HuH-7.5 (cell line): ENCODE data around the gene ADIPOQ.
"Not testable (repeated sequence)": the region's sequence is repeated elsewhere in the genome, so short reads cannot be mapped to it uniquely, and the experiment has no call there.

ENCODE experiments used
- DNase-seq: peaks from one replicate; pipeline ENCODE4 v3.0.0; 2011; ENCODE audit warnings: low spot score

The ADIPOQ gene

DNA sequence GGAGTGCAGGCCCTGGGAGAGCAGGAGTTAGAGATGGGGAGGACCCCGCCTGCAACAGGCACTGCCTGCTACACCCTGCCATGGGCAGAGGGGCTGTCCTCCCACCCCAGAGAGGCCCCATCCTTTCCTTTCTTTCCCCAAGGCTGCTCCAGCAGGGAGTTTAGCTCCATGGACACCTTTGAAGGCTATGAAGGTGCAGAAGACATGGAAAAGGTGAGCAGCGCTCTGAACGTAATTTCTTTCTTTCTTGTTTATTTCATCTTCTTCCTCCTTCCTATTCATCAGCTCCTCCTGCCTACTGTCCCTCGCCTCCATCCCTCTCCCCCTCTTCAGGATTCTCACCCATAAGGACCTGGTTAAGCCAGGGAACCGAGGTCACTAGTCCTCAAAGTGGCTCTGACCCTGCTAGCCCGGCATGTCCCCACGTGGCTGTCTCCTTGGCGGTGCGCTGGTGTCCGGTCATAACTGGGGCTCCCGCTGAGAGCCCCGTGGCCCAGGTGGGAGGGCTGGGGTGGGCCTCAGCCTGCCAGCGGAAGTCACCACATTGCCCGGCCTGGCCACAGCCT, 16.0 kb upstream of the ADIPOQ start:
- DNase-seq = no peak

DNA sequence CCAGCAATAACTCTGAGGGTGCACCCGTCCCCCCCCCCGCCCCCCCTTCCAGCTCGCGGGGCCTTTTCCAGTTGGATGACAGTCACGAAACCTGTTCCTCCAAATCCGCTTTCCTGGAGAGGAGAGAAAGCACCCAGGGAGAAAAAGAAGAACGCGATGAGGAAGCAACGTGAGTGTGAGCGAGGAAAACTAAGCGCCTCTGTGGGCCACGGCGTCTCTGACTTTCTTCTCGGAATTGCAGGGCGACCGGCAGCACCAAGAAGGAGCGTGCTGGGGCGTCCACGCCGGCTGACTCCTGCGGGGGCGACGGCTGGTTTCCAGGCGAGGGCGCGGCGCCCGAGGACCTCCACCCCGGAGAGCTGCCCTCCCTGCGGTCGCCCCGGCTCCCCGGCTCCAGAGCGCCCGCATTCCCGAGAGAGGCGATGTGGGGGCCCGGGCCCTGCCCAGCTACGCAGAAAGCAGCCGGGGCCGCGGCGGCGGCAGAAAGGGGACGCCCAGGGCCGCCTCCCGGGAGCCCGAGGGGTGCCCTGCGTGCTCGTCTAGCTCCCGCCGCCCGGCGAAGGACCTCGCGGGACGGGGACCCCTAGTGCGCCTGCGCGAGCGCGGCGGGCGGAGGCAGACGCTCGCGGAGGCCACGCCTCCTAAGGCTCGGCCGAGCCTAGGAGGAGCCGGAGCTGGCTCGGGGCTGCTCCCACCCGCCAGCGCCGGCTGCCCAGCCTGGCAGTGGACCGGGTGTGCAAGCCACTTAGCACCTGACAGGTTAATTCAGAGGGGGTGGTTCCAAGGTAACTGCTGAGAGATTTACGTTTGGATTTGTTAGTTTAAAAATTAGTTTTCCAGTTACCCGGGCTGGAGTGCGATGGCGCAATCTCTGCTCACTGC, 15.3 kb upstream of the ADIPOQ start:
- DNase-seq = peak; percentile 95

DNA sequence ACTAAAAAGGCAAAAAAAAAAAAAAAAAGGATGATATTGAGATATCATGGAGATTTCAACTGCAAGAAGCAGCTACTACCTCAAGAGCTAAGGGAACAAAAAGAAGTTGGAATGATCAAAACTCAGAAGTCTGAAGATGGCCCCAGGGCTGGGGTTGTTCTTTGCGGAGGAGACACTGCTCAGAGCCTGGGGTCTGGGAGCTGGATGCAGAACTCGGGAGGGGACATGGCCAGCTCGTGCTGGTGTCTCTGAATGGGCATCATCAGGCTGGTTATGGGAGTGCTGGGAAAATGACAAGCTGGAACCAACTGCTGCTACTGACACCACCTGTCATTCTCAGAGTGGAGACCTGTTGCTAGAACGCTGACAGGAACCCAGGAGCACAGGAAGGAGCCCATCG, 14.2 kb upstream of the ADIPOQ start:
- DNase-seq = no peak

DNA sequence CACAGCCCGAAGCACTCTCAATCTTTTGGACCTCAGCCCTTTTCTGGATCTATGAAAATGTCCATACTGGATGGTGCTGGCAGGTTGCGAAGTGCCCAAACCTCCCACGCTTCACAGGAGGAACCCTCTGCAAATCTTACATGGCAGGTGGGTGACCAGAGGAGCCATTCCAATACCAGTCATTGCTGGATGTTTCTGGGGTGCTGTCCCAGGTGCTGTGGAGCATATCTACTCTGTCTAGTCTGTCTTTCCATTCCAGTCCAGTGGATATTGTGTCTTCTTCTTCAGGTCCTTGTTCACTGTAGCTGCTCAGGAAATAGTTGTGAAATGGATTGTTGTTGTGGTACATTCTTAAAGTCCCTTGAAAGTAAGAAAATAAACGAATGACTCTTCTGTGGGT, 10.7 kb upstream of the ADIPOQ start:
- no peak for DNase-seq

DNA sequence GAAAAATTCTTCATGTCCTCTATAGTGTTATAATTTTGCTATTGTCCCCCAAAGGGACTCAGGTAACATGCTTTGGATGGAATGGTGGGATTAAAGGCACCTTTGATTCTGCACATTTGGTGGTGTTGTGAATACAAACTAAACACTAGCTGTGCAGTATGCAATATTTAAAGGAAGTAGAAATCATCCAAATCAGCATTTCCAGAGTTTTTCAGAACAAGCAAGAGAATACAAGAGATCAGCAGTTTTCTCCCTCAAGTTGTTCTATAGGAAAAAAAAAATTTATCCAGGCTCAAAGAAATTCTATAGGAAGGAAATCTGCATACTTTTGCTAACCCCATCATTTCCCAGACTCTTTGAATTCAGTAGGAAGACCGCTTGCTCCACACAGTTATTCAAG, 10.2 kb upstream of the ADIPOQ start:
- no peak for DNase-seq

DNA sequence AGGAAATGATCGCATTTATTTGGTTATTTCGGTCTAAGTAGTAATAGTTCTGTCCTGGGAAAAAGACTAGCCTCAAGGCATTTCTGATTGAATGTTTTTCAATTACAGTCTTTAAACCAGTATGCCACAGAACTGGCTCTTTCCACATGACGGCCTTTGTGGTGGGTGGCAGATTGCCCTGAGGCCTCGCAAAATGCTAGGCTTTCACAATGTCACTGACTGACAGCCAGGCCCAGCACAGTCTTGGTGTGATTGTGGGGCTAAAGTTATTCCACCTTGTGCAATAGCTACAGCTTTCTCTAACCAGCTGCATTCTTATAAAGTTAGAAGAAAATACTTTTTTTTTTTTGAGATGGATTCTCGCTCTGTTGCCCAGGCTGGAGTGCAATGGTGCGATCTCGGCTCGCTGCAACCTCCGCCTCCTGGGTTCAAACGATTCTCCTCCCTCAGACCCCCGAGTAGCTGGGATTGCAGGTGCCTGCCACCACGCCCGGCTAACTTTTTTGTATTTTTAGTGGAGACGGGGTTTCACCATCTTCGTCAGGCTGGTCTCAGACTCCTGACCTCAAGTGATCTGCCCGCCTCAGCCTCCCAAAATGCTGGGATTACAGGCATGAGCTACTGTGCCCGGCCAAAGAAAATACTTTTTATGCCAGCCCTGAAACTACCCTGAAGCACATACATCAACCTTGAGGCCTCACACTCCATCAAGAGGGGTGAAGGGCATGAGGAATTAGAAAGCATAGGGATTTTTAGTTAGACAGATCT, 2.5 kb upstream of the ADIPOQ start:
- no peak for DNase-seq

DNA sequence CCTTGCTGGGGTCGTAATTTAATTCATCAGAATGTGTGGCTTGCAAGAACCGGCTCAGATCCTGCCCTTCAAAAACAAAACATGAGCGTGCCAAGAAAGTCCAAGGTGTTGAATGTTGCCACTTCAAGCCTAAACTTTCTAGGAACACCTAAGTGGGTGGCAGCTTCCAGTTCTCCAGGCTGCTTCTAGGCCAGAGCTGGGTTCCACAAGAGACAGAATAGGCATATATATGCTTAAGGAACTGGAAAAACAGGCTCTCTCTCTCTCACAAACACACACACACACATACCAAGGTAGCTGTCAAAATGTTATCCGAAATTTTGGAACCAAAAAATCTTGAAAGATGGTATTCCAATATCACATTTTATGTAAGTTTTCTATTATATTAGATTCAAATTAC, 890 bp upstream of the ADIPOQ start:
- no peak for DNase-seq

DNA sequence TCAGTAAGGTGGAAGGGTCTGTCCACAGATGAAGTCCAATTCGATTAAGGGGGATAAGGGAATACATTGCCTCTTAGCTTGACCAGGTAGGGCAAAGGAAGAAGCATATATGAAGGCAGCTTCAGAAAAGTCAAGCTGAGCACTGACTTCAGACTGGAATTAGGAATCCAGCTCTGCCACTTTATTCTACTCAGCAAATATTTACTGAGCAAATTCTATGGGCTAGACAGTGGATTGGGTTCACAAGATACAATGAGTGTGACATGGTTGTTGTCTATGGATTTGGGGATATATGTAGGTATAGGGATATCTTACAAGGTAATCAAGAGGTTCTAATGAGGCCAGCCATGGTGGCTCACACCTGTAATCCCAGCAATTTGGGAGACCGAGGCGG, 526 bp downstream of the ADIPOQ start:
- DNase-seq = no peak

DNA sequence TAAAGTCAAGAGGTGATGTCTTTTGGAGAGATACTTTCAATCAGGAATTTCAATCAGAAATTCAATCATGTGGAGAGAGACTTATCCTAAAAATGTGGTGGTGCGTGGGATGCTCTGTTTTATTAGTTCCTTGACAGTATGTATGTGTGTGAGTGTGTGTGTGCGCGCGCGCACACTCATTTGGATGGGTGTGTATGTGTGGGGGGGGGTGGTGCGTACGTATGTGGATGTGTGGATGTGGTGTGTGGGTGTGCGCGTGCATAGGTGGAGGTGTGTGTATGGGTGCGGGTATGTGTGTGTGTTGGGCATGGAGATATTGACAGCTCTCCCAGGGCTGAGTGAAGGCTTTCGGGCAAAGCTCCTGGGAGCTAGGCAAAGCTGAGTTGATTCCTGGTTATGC, 2.4 kb downstream of the ADIPOQ start:
- no peak for DNase-seq

DNA sequence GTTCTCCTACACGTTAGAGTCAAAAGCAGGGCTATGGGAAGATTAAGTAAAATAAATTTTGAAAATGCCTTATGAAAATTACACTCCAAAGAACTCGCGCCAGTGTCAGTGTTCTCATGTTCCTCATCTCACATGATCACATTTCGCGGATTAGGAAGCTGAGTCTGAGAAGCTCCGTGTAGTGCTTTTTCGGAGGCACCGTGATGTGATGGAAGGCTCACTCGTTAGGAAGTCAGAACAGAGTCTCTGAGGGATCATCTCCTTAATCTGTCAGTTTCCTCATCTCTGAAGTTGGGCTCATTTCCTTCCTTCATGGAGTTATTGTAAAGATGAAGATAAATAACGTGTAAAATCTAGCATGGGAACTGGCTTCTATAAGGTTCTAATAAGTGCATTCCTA, 3.2 kb downstream of the ADIPOQ start:
- no peak for DNase-seq

DNA sequence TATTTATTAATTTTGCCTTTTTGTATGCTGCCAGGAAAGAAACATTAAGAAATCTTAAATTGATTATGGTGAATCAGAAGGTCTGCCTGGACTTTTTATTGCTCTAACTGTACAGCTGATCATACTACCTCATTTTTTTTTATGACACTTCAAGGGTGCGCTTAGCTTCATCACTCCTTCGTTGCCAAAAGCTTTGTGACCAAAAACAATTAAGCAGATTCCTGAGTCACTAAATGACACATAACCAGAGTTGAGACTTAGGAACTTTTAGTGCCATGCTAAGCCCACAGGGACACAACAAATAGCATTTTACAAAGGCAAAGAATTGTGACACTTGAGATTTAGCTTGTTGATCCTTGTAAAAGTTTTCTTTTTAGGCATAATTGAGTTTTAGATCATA, 4.9 kb downstream of the ADIPOQ start:
- DNase-seq = no peak

DNA sequence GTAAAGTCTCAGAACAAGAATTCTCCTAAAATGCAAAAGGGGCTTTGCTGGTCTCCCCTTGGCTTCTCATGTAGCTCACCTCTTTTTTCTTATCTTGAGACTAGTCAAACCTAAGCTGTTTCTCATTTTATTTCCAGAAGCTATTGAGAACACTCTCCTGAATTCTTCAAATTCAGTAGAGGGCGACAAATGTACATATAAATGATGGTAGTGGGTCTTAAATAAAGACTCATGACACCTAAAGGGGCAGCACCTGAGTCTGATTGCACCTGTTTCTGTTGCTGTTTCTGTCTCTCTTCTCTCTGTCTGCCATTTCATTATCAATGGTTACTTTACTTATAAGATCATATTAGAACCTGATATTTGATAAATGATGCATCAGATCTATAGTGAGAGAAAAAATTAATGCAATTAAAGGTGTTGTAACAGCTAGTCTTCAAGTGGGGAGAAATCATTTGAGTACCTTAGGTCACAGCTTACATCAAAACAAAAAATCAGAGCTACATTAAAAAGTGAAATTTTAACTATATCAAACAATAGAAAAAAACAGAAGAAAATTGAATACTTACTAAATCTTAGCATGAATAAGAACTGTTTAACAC, 7.0 kb downstream of the ADIPOQ start:
- DNase-seq = peak; percentile 52

DNA sequence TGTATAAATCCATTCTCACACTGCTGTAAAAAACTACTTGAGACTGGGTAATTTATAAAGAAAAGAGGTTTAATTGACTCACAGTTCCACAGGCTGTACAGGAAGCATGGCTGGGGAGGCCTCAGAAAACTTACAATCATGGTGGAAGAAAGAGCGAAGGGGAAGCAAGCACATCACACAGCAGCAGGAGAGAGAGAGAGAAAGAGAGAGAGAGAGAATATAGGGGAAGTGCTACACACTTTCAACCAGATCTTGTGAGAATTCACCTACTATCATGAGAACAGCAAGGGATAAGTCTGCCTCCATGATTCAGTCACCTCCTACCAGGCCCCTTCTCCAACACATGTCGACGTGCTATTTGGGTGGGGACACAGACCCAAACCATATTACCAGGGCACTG, 9.3 kb downstream of the ADIPOQ start:
- not testable (repeated sequence) for DNase-seq

DNA sequence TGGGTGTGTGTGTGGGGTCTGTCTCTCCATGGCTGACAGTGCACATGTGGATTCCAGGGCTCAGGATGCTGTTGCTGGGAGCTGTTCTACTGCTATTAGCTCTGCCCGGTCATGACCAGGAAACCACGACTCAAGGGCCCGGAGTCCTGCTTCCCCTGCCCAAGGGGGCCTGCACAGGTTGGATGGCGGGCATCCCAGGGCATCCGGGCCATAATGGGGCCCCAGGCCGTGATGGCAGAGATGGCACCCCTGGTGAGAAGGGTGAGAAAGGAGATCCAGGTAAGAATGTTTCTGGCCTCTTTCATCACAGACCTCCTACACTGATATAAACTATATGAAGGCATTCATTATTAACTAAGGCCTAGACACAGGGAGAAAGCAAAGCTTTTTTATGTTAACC, 10.5 kb downstream of the ADIPOQ start:
- no peak for DNase-seq

DNA sequence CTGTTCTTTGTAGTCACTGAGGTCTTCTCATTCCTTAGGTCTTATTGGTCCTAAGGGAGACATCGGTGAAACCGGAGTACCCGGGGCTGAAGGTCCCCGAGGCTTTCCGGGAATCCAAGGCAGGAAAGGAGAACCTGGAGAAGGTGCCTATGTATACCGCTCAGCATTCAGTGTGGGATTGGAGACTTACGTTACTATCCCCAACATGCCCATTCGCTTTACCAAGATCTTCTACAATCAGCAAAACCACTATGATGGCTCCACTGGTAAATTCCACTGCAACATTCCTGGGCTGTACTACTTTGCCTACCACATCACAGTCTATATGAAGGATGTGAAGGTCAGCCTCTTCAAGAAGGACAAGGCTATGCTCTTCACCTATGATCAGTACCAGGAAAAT, 11.6 kb downstream of the ADIPOQ start:
- DNase-seq = no peak

DNA sequence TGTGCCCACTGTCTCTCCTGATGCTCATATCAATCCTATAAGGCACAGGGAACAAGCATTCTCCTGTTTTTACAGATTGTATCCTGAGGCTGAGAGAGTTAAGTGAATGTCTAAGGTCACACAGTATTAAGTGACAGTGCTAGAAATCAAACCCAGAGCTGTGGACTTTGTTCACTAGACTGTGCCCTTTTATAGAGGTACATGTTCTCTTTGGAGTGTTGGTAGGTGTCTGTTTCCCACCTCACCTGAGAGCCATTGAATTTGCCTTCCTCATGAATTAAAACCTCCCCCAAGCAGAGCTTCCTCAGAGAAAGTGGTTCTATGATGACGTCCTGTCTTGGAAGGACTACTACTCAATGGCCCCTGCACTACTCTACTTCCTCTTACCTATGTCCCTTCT, 12.4 kb downstream of the ADIPOQ start:
- no peak for DNase-seq

DNA sequence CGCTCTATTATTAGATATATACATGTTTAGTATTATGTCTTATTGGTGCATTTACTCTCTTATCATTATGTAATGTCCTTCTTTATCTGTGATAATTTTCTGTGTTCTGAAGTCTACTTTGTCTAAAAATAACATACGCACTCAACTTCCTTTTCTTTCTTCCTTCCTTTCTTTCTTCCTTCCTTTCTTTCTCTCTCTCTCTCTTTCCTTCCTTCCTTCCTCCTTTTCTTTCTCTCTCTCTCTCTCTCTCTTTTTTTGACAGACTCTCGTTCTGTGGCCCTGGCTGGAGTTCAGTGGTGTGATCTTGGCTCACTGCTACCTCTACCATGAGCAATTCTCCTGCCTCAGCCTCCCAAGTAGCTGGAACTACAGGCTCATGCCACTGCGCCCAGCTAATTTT, 15.2 kb downstream of the ADIPOQ start:
- DNase-seq = no peak

DNA sequence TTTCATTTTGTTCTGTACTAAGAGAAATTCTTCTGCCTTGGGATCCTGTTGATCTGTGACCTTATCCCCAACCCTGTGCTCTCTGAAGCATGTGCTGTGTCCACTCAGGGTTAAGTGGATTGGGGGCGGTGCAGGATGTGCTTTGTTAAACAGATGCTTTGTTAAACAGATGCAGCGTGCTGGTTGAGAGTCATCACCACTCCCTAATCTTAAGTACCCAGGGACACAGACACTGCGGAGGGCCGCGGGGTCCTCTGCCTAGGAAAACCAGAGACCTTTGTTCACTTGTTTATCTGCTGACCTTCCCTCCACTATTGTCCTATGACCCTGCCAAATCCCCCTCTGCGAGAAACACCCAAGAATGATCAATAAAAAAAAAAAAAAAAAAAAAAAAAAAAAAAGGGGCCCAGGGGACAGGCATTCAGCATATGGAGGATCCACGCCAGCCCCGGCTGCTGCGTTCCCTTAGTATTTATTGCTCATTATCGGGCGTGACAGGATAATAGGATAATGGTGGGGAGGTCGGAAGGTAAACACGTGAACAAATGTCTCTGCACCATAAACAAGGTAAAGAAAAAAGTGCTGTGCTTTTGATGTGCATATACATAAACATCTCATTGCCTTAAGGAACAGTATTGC, 22.8 kb downstream of the ADIPOQ start:
- not testable (repeated sequence) for DNase-seq

DNA sequence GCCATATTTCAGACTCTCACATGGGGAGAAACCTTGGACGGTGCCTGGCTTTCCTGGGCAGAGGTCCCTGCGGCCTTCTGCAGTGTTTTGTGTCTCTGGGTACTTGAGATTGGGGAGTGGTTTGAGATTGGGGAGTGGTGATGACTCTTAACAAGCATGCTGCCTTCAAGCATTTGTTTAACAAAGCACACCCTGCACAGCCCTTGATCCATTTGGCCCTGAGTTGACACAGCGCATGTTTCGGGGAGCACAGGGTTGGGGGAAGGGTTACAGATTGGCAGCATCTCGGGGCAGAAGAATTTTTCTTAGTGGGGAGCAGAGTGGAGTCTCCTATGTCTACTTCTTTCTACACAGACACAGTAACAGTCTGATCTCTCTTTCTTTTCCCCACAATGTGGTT, 23.6 kb downstream of the ADIPOQ start:
- not testable (repeated sequence) for DNase-seq

DNA sequence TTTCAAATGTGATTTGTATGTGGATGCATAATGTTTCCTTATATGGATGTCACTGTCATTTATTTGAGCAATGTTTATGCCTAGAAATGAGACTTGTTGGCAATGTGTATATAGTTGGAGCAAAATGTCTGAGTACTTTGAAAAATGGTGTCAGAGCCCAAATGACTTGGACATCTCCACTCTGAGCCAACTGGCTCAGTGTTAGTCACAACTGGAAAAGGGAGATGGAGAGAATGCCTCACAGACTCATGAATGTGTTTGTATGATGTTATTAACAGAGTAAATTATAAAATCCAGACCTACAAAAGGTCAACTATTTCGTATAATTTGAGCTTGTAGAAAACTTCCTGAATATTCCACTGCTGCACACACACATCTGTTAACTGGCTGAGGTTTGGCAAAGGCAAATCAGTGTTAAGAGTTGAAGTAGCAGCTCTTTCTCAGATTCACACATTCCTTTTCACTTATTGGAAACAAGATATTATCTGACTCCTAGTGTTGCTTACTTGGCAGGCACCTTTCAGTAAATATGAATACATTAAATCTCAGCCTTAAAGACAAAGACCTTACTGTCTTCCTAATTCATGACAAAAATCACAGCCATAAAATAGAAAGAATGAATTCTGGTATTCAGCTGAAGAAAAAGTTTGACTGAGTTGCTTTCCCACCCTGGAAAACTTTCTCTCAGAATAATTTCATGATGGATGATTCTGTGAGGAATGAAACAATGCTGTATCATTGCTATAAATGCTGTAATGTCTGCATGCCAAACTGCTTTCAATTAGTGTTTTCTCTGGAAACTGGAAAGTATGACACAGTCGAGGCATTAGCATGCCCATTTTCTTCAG, 27.0 kb downstream of the ADIPOQ start:
- no peak for DNase-seq
